Peyer's patch (tissue), 4 donors: ENCODE data around the gene RSRC2.
"Not testable (repeated sequence)": the region's sequence is repeated elsewhere in the genome, so short reads cannot be mapped to it uniquely, and the experiment has no call there.

ENCODE experiments used
- CTCF ChIP-seq, 6 experiments: fragments of 450-650 bp in 4 of 6; fragments of 200-600 bp in 2 of 6; sonication (generic) in 1 of 6; IDR thresholded peaks; one replicate each; pipeline ENCODE4 v1.5.1; 2017 to 2019; ENCODE audit warnings: antibody characterized with exemption in 6 of 6, mild to moderate bottlenecking in 3 of 6, moderate library complexity in 1 of 6
- POLR2A ChIP-seq, 2 donors: fragments of 450-650 bp; IDR thresholded peaks; one replicate each; pipeline ENCODE4 v1.5.1; 2017; ENCODE audit warnings: antibody characterized with exemption in 2 of 2, mild to moderate bottlenecking in 2 of 2, moderate library complexity in 2 of 2

DNA sequence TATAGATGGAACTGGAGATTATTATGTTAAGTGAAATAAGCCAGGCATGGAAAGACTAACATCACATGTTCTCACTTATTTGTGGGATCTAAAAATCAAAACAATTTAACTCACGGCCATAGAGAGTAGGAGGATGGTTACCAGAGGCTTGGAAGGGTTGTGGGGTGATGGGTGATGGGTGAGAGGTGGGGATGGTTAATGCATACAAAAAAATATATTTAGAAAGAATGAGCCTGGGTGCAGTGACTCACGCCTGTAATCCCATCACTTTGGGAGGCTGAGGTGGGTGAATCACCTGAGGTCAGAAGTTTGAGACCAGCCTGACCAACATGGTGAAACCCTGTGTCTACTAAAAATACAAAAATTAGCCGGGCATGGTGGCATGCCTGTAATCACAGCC lies 43.3 kb upstream of the RSRC2 start:
- TF ChIP-seq CTCF, POLR2A (IDR thresholded peaks at IDR 0.05): not testable (repeated sequence)
